HFFc6 (cell line): ENCODE measurements around the gene ATAD2B. TPM values are rescaled to one million over a fixed set of nuclear protein-coding genes. Genes with fewer than 3 reads are reported as not detected.

Experiments used
- DNase-seq: peaks from one replicate; pipeline ENCODE4 v3.0.0-alpha.2; 2018
- H3K27ac Mint-ChIP-seq: 2 replicates; pipeline ENCODE4 v1.8.0; 2020; ENCODE audit warnings: mild to moderate bottlenecking, mixed read lengths
- H3K27me3 Mint-ChIP-seq: 2 replicates; pipeline ENCODE4 v1.8.0; 2021; ENCODE audit warnings: mild to moderate bottlenecking, moderate library complexity, mixed read lengths; ENCODE audit not compliant: insufficient read depth
- H3K36me3 Mint-ChIP-seq: 2 replicates; pipeline ENCODE4 v1.8.0; 2021; ENCODE audit warnings: low read depth, mixed read lengths
- H3K4me1 Mint-ChIP-seq: 2 replicates; pipeline ENCODE4 v1.8.0; 2020; ENCODE audit warnings: low read depth, mixed read lengths
- H3K4me3 Mint-ChIP-seq: 2 replicates; pipeline ENCODE4 v1.8.0; 2020; ENCODE audit warnings: mild to moderate bottlenecking, moderate library complexity, mixed read lengths
- H3K9me3 Mint-ChIP-seq: 2 replicates; pipeline ENCODE4 v1.8.0; 2020; ENCODE audit warnings: mild to moderate bottlenecking, mixed read lengths
- CTCF ChIP-seq: fragments of 200-600 bp; sonication (generic); IDR thresholded peaks from 2 replicates; pipeline ENCODE4 v1.5.0; 2021; ENCODE audit warnings: antibody characterized with exemption, mild to moderate bottlenecking
- total RNA-seq, 6 experiments: library from RNA; stranded (reverse); fragmentation: NEBNext Ultra II Directional; extraction: Animal tissue kit (Norgen Biotek cat#: 25700); gene quantifications; 2 replicates in 1 of 6; 3 replicates in 5 of 6; pipeline ENCODE4 v1.2.3, GENCODE V29; 2021

ATAD2B gene
- total RNA-seq, 6 experiments from 2014 or later: 4.8 to 6.1 (median 4.9) TPM

DNA sequence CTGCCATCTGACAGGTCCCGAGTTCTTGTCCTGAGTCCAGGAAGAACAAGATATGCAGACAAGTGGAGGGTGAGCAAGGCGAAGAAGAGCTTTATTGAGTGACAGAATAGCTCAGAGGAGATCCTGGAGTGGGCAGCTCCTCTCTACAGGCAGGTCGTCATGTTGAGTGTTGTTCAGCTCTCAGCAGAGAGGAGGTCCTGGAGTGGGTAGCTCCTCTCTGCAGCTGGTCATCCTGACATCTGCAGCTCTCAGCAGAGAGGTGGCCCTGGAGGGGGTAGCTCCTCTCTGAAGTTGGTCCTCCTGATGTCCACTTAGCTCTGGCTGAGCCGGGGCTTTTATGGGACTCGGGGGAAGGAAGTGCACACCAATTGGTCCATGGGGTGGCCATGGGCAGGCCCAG is 90.4 kb downstream of the ATAD2B start:
- H3K9me3 Mint-ChIP-seq: no peaks in the 10 kb centered on the region
- no peaks in the 10 kb centered on the region for H3K27me3 Mint-ChIP-seq
- no peak overlapping the region for H3K4me3 Mint-ChIP-seq
- H3K36me3 Mint-ChIP-seq: no peaks in the 10 kb centered on the region; the same call in 1 of the 2 replicates
- H3K4me1 Mint-ChIP-seq: no peaks in the 10 kb centered on the region
- no peak for DNase-seq
- no peak for TF ChIP-seq CTCF
- no peak overlapping the region for H3K27ac Mint-ChIP-seq

- Mint-ChIP-seq H3K4me3 (no peak overlapping the region), H3K36me3 (no peaks in the 10 kb centered on the region; the same call in 1 of the 2 replicates)
Measured at GRCh38 chr2:23835988-23836387, 90.9 kb downstream of the ATAD2B start.

GRCh38 chr2:23835423-23835822 is 91.5 kb downstream of the ATAD2B start:
- TF ChIP-seq CTCF: no peak
- DNase-seq: no peak
- Mint-ChIP-seq H3K27me3 (no peaks in the 10 kb centered on the region), H3K9me3 (no peaks in the 10 kb centered on the region), H3K4me3 (no peak overlapping the region), H3K4me1 (peaks cover 1% of the 10 kb centered on the region; the same call in 1 of the 2 replicates), H3K27ac (no peak overlapping the region), H3K36me3 (no peaks in the 10 kb centered on the region; the same call in 1 of the 2 replicates)

More at GRCh38 chr2:23835988-23836387, 90.9 kb downstream of the ATAD2B start:
- Mint-ChIP-seq H3K27ac (no peak overlapping the region), H3K9me3 (no peaks in the 10 kb centered on the region), H3K4me1 (no peaks in the 10 kb centered on the region), H3K27me3 (no peaks in the 10 kb centered on the region)
- no peak for DNase-seq
- no peak for TF ChIP-seq CTCF

GRCh38 chr2:23828986-23829385 is 97.9 kb downstream of the ATAD2B start:
- no peaks in the 10 kb centered on the region for H3K9me3 Mint-ChIP-seq
- peak overlapping the region; percentile 59; the same call in 1 of the 2 replicates for H3K27ac Mint-ChIP-seq
- H3K4me1 Mint-ChIP-seq: peaks cover 25% of the 10 kb centered on the region
- H3K4me3 Mint-ChIP-seq: peak overlapping the region; percentile 10; the same call in 1 of the 2 replicates
- H3K36me3 Mint-ChIP-seq: no peaks in the 10 kb centered on the region
- no peak for DNase-seq
- no peaks in the 10 kb centered on the region for H3K27me3 Mint-ChIP-seq
- no peak for TF ChIP-seq CTCF

DNA sequence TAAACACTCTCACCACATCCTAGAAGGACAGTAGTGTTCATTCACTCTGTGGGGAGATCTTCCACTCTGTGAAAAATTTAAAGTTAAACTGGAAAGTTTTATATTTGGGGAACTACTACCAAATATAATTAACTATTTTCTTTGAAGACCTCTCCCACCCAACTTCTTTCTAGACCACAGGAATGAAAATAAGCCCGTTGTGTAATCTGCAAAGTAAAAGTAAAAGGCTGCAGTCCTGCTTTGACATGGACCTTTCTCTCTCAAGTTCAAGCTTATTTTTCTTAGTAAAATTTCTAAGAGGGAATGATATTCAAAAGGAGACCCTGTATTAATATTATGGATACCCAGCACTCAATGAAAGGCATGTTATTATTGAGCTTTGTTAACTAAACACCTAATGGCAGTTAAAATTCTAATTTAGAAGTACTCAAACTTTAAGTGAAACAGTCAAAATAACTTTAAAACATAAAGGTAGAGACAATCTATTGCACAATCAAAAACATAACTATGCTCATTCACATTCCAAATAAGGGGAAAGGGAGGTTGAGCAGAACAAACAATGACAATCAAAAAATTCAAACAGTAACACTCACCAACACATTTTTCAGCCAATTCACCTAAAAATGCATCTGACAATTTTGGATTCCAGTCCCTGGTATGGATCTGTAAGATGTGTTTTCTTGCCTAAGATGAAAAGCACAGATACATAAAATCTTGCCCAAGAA is 98.5 kb downstream of the ATAD2B start:
- Mint-ChIP-seq H3K4me1 (peaks cover 25% of the 10 kb centered on the region), H3K27me3 (no peaks in the 10 kb centered on the region), H3K4me3 (peak overlapping the region; percentile 10; the same call in 1 of the 2 replicates), H3K9me3 (no peaks in the 10 kb centered on the region), H3K27ac (peak overlapping the region; percentile 59), H3K36me3 (no peaks in the 10 kb centered on the region)
- no peak for DNase-seq
- TF ChIP-seq CTCF: no peak
